ENCODE data around the gene COPB2. TPM values are rescaled to one million over a fixed set of nuclear protein-coding genes. Genes with fewer than 3 reads are reported as not detected.

Gene COPB2
- total RNA-seq, 1 donor: 164 TPM

- Histone ChIP-seq H3K36me3 (ENCODE audit: insufficient read depth, low read length) (no peaks in the 10 kb centered on the region), H3K79me2 (ENCODE audit: insufficient read depth, low read length) (no peaks in the 10 kb centered on the region), H3K27ac (ENCODE audit: low read depth, low read length) (no peak overlapping the region), H2AFZ (ENCODE audit: low read length) (no peak overlapping the region), H3K4me2 (ENCODE audit: insufficient read depth, low read length) (no peak overlapping the region), H3K4me3 (ENCODE audit: insufficient read depth, low read length) (no peak overlapping the region), H3K9me3 (ENCODE audit: low read depth, low read length) (no peaks in the 10 kb centered on the region), H3K4me1 (ENCODE audit: insufficient read depth, low read length) (peaks cover 2% of the 10 kb centered on the region), H3K27me3 (ENCODE audit: insufficient read depth, low read length) (peaks cover 25% of the 10 kb centered on the region), H4K20me1 (ENCODE audit: insufficient read depth, low read length) (no peaks in the 10 kb centered on the region)
- no peak for DNase-seq (ENCODE audit: insufficient read length, low spot score, missing footprints)
- no peak for TF ChIP-seq CTCF (IDR thresholded peaks at IDR 0.05; ENCODE audit: extremely low read depth, low read depth, low read length)
These were observed 61.1 kb downstream of the COPB2 start for GRCh38 chr3:139328356-139328755.

GRCh38 chr3:139327861-139328260, 61.6 kb downstream of the COPB2 start:
- DNase-seq (ENCODE audit: insufficient read length, low spot score, missing footprints): no peak
- Histone ChIP-seq H3K79me2 (ENCODE audit: insufficient read depth, low read length) (no peaks in the 10 kb centered on the region), H2AFZ (ENCODE audit: low read length) (no peak overlapping the region), H3K36me3 (ENCODE audit: insufficient read depth, low read length) (no peaks in the 10 kb centered on the region), H3K4me3 (ENCODE audit: insufficient read depth, low read length) (no peak overlapping the region), H3K9me3 (ENCODE audit: low read depth, low read length) (no peaks in the 10 kb centered on the region), H3K4me1 (ENCODE audit: insufficient read depth, low read length) (peaks cover 2% of the 10 kb centered on the region), H3K4me2 (ENCODE audit: insufficient read depth, low read length) (no peak overlapping the region), H3K27ac (ENCODE audit: low read depth, low read length) (no peak overlapping the region), H3K27me3 (ENCODE audit: insufficient read depth, low read length) (peaks cover 25% of the 10 kb centered on the region), H4K20me1 (ENCODE audit: insufficient read depth, low read length) (no peaks in the 10 kb centered on the region)
- no peak for TF ChIP-seq CTCF (IDR thresholded peaks at IDR 0.05; ENCODE audit: extremely low read depth, low read depth, low read length)

- no peak overlapping the region for H3K4me2 ChIP-seq (ENCODE audit: insufficient read depth, low read length)
- peaks cover 2% of the 10 kb centered on the region for H3K4me1 ChIP-seq (ENCODE audit: insufficient read depth, low read length)
- no peak overlapping the region for H2AFZ ChIP-seq (ENCODE audit: low read length)
- no peak overlapping the region for H3K27ac ChIP-seq (ENCODE audit: low read depth, low read length)
- no peaks in the 10 kb centered on the region for H3K79me2 ChIP-seq (ENCODE audit: insufficient read depth, low read length)
- no peak overlapping the region for H3K4me3 ChIP-seq (ENCODE audit: insufficient read depth, low read length)
- H3K36me3 ChIP-seq (ENCODE audit: insufficient read depth, low read length): no peaks in the 10 kb centered on the region
- no peaks in the 10 kb centered on the region for H3K9me3 ChIP-seq (ENCODE audit: low read depth, low read length)
- H4K20me1 ChIP-seq (ENCODE audit: insufficient read depth, low read length): no peaks in the 10 kb centered on the region
- no peak for TF ChIP-seq CTCF (IDR thresholded peaks at IDR 0.05; ENCODE audit: extremely low read depth, low read depth, low read length)
- peaks cover 19% of the 10 kb centered on the region for H3K27me3 ChIP-seq (ENCODE audit: insufficient read depth, low read length)
- no peak for DNase-seq (ENCODE audit: insufficient read length, low spot score, missing footprints)
These were observed 62.2 kb downstream of the COPB2 start for GRCh38 chr3:139327231-139327630.

GRCh38 chr3:139326707-139327106, 62.7 kb downstream of the COPB2 start:
- no peak for TF ChIP-seq CTCF (IDR thresholded peaks at IDR 0.05; ENCODE audit: extremely low read depth, low read depth, low read length)
- no peak overlapping the region for H3K4me3 ChIP-seq (ENCODE audit: insufficient read depth, low read length)
- no peaks in the 10 kb centered on the region for H4K20me1 ChIP-seq (ENCODE audit: insufficient read depth, low read length)
- H3K36me3 ChIP-seq (ENCODE audit: insufficient read depth, low read length): no peaks in the 10 kb centered on the region
- H3K27me3 ChIP-seq (ENCODE audit: insufficient read depth, low read length): peaks cover 14% of the 10 kb centered on the region
- H3K4me1 ChIP-seq (ENCODE audit: insufficient read depth, low read length): peaks cover 2% of the 10 kb centered on the region
- no peak for DNase-seq (ENCODE audit: insufficient read length, low spot score, missing footprints)
- H3K9me3 ChIP-seq (ENCODE audit: low read depth, low read length): no peaks in the 10 kb centered on the region
- H3K27ac ChIP-seq (ENCODE audit: low read depth, low read length): no peak overlapping the region
- H3K4me2 ChIP-seq (ENCODE audit: insufficient read depth, low read length): no peak overlapping the region
- no peaks in the 10 kb centered on the region for H3K79me2 ChIP-seq (ENCODE audit: insufficient read depth, low read length)
- no peak overlapping the region for H2AFZ ChIP-seq (ENCODE audit: low read length)
